Fibroblast of skin of right quadriceps (primary cell): Measurements from ENCODE around the gene SCIN.
"Not testable (repeated sequence)": the region's sequence is repeated elsewhere in the genome, so short reads cannot be mapped to it uniquely, and the experiment has no call there.

Source experiments
- DNase-seq: peaks from one replicate; pipeline ENCODE4 v3.0.0-alpha.2; 2013

The SCIN gene

GRCh38 chr7:12690041-12690878, 119.7 kb downstream of the SCIN start:
- no peak for DNase-seq

GRCh38 chr7:12691388-12691787, 120.9 kb downstream of the SCIN start:
- DNase-seq, result not testable (repeated sequence)

GRCh38 chr7:12692035-12692434, 121.5 kb downstream of the SCIN start:
- DNase-seq, result no peak

- no peak for DNase-seq
These were observed 122.1 kb downstream of the SCIN start for GRCh38 chr7:12692479-12693259.

- DNase-seq, result no peak
These were observed 124.3 kb downstream of the SCIN start for GRCh38 chr7:12694817-12695216.

- DNase-seq, result no peak
These were observed 125.4 kb downstream of the SCIN start for GRCh38 chr7:12695965-12696364.

GRCh38 chr7:12699299-12699698, 128.8 kb downstream of the SCIN start:
- DNase-seq, result no peak

- no peak for DNase-seq
These were observed 130.9 kb downstream of the SCIN start for GRCh38 chr7:12701433-12701832.

- DNase-seq, result peak; percentile 18
These were observed 133.4 kb downstream of the SCIN start for GRCh38 chr7:12703881-12704280.

GRCh38 chr7:12705878-12706277, 135.4 kb downstream of the SCIN start:
- DNase-seq, result no peak

GRCh38 chr7:12706900-12707536, 136.5 kb downstream of the SCIN start:
- DNase-seq, result peak; percentile 44

- DNase-seq, result no peak
These were observed 137.8 kb downstream of the SCIN start for GRCh38 chr7:12708314-12708713.
